ENCODE measurements around the gene NTSR2.

- TF ChIP-seq CTCF (IDR thresholded peaks at IDR 0.05) (no peak; the same call in 1 of the 2 replicates), ZFX (IDR thresholded peaks at IDR 0.05; ENCODE audit: borderline replicate concordance) (no peak)
Measured at GRCh38 chr2:11669454-11670291, at the start of gene NTSR2.

Measured in 22Rv1 (cell line).